Vagina (tissue), 2 donors: ENCODE data around the gene JMJD7. TPM values are rescaled to one million over a fixed set of nuclear protein-coding genes. Genes with fewer than 3 reads are reported as not detected.

Experiments used
- DNase-seq, 2 donors: peaks; one replicate each; pipeline ENCODE4 v3.0.0-alpha.2; 2017; ENCODE audit errors: extremely low spot score in 2 of 2
- H3K27ac ChIP-seq: fragments of 200-600 bp; sonication (generic); one replicate; pipeline ENCODE4 v1.5.1; 2019
- H3K27me3 ChIP-seq: fragments of 200-600 bp; sonication (generic); one replicate; pipeline ENCODE4 v1.5.1; 2019
- H3K36me3 ChIP-seq, 2 donors: fragments of 200-600 bp; sonication (generic); one replicate each; pipeline ENCODE4 v1.5.1; 2017 to 2019
- H3K4me1 ChIP-seq: fragments of 200-600 bp; sonication (generic); one replicate; pipeline ENCODE4 v1.5.1; 2019
- H3K4me3 ChIP-seq, 2 donors: fragments of 200-600 bp; sonication (generic); 1 replicate in 1 of 2; 2 replicates in 1 of 2; pipeline ENCODE4 v1.5.1; 2016 to 2019
- H3K9me3 ChIP-seq: fragments of 200-600 bp; sonication (generic); one replicate; pipeline ENCODE4 v1.5.1; 2019
- CTCF ChIP-seq, 3 experiments: fragments of 450-650 bp in 2 of 3; fragments of 200-600 bp in 1 of 3; sonication (generic) in 1 of 3; IDR thresholded peaks; one replicate each; pipeline ENCODE4 v1.5.1; 2017 to 2019; ENCODE audit warnings: antibody characterized with exemption in 3 of 3, mild to moderate bottlenecking in 2 of 3, moderate library complexity in 2 of 3
- POLR2A ChIP-seq, 2 donors: fragments of 450-650 bp; IDR thresholded peaks; one replicate each; pipeline ENCODE4 v1.6.1; 2017; ENCODE audit warnings: antibody characterized with exemption in 2 of 2, mild to moderate bottlenecking in 2 of 2, moderate library complexity in 2 of 2
- POLR2AphosphoS5 ChIP-seq, 2 donors: sonication (generic); formaldehyde crosslinking; IDR thresholded peaks; one replicate each; pipeline ENCODE4 v1.9.0; 2017; ENCODE audit warnings: antibody characterized with exemption in 2 of 2, mild to moderate bottlenecking in 2 of 2, low read depth in 1 of 2; ENCODE audit not compliant: insufficient read depth in 1 of 2
- intact Hi-C: fragments of 100-400 bp; cut with DNase I; formaldehyde crosslinking; loops from one replicate; pipeline ENCODE4 v1.15.1; 2023
- total RNA-seq: library from RNA; depleted of rRNA; stranded (reverse); fragments of >200 nt; gene quantifications from one replicate; pipeline ENCODE4 v1.2.3, GENCODE V29; 2016

JMJD7 gene
- total RNA-seq, 1 donor from 2014 or later: 26.3 TPM

GRCh38 chr15:41862515-41863116, 34.7 kb downstream of the JMJD7 start:
- Histone ChIP-seq H3K9me3 (no peaks in the 10 kb centered on the region), H3K36me3 (no peaks in the 10 kb centered on the region), H3K27me3 (no peaks in the 10 kb centered on the region), H3K27ac (no peak overlapping the region), H3K4me3 (no peak overlapping the region), H3K4me1 (no peaks in the 10 kb centered on the region)
- TF ChIP-seq POLR2A (IDR thresholded peaks at IDR 0.05) (no peak), POLR2AphosphoS5 (IDR thresholded peaks at IDR 0.05; ENCODE audit: insufficient read depth in 1 of 2, low read depth in 1 of 2) (no peak), CTCF (IDR thresholded peaks at IDR 0.05) (no peak)
- intact Hi-C loops: no loop called here
- no peak for DNase-seq

GRCh38 chr15:41865490-41866055, 37.7 kb downstream of the JMJD7 start:
- DNase-seq: no peak
- TF ChIP-seq POLR2AphosphoS5 (IDR thresholded peaks at IDR 0.05; ENCODE audit: insufficient read depth in 1 of 2, low read depth in 1 of 2): no peak
- TF ChIP-seq CTCF (IDR thresholded peaks at IDR 0.05): no peak
- TF ChIP-seq POLR2A (IDR thresholded peaks at IDR 0.05): no peak
- Histone ChIP-seq H3K4me3 (no peak overlapping the region), H3K9me3 (no peaks in the 10 kb centered on the region), H3K36me3 (no peaks in the 10 kb centered on the region), H3K4me1 (no peaks in the 10 kb centered on the region), H3K27ac (no peak overlapping the region), H3K27me3 (no peaks in the 10 kb centered on the region)
- intact Hi-C loops: no loop called here

GRCh38 chr15:41866263-41866703, 38.4 kb downstream of the JMJD7 start:
- intact Hi-C loops: no loop called here
- H3K27me3 ChIP-seq: no peaks in the 10 kb centered on the region
- no peak overlapping the region for H3K27ac ChIP-seq
- H3K4me1 ChIP-seq: no peaks in the 10 kb centered on the region
- H3K4me3 ChIP-seq: no peak overlapping the region
- no peaks in the 10 kb centered on the region for H3K9me3 ChIP-seq
- no peak for TF ChIP-seq POLR2A (IDR thresholded peaks at IDR 0.05)
- no peak for TF ChIP-seq CTCF (IDR thresholded peaks at IDR 0.05)
- no peak for TF ChIP-seq POLR2AphosphoS5 (IDR thresholded peaks at IDR 0.05; ENCODE audit: insufficient read depth in 1 of 2, low read depth in 1 of 2)
- DNase-seq: no peak
- H3K36me3 ChIP-seq: no peaks in the 10 kb centered on the region

- H3K4me1 ChIP-seq: no peaks in the 10 kb centered on the region
- no peak for DNase-seq
- H3K27ac ChIP-seq: no peak overlapping the region
- TF ChIP-seq POLR2AphosphoS5 (IDR thresholded peaks at IDR 0.05; ENCODE audit: insufficient read depth in 1 of 2, low read depth in 1 of 2): no peak
- no peak for TF ChIP-seq POLR2A (IDR thresholded peaks at IDR 0.05)
- no peak for TF ChIP-seq CTCF (IDR thresholded peaks at IDR 0.05)
- intact Hi-C loops: no loop called here
- H3K4me3 ChIP-seq: no peak overlapping the region
- H3K27me3 ChIP-seq: no peaks in the 10 kb centered on the region
- no peaks in the 10 kb centered on the region for H3K36me3 ChIP-seq
- no peaks in the 10 kb centered on the region for H3K9me3 ChIP-seq
Observed at GRCh38 chr15:41866872-41867579, 39.1 kb downstream of the JMJD7 start.

- Histone ChIP-seq H3K27me3 (no peaks in the 10 kb centered on the region), H3K4me3 (no peak overlapping the region), H3K36me3 (no peaks in the 10 kb centered on the region), H3K9me3 (no peaks in the 10 kb centered on the region), H3K4me1 (no peaks in the 10 kb centered on the region), H3K27ac (no peak overlapping the region)
- intact Hi-C loops: no loop called here
- TF ChIP-seq CTCF (IDR thresholded peaks at IDR 0.05): no peak
- TF ChIP-seq POLR2A (IDR thresholded peaks at IDR 0.05): no peak
- TF ChIP-seq POLR2AphosphoS5 (IDR thresholded peaks at IDR 0.05; ENCODE audit: insufficient read depth in 1 of 2, low read depth in 1 of 2): no peak
- DNase-seq: no peak
Observed at GRCh38 chr15:41868321-41868720, 40.4 kb downstream of the JMJD7 start.
